ENCODE measurements around the gene ITIH4.

ITIH4 gene

DNA sequence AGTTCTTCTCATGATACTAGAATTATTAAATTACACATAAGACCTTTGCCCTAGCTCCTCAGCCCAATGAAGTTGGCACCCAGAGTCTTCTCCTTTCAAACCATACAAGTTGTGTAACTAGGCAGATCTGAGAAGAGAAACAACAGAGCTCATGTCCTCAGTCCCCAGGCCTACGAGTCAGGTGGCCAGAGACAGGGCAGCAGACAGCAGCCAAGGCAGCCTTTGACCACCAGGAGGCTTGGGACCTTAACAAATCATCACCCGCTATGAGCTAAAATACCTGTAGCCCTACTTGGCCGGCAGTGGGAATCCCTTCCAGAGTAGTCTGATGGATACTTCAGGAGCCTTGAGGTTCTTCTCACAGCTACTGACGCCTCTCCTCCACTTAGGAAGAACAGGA, 48.6 kb upstream of the ITIH4 start:
- Histone ChIP-seq H3K9me2 (replicated peaks; ENCODE audit: low read depth, low read length) (no peaks in the 10 kb centered on the region), H3K9me3 (ENCODE audit: insufficient read depth, low read depth, low read length) (no peaks in the 10 kb centered on the region), H3F3A (ENCODE audit: low read depth) (no peaks in the 10 kb centered on the region), H3K4me2 (ENCODE audit: low read depth, low read length, poor library complexity, severe bottlenecking) (no peak overlapping the region), H3K79me2 (ENCODE audit: insufficient read depth, low read length) (no peaks in the 10 kb centered on the region), H3K4me3 (ENCODE audit: low read length, poor library complexity, severe bottlenecking) (no peak overlapping the region), H3K36me3 (ENCODE audit: insufficient read depth, low read length) (peaks cover 5% of the 10 kb centered on the region; the same call in 1 of the 2 replicates), H3K4me1 (ENCODE audit: insufficient read depth, low read length, poor library complexity, severe bottlenecking) (peaks cover 3% of the 10 kb centered on the region), H3K9ac (ENCODE audit: low read depth, low read length, poor library complexity, severe bottlenecking) (no peak overlapping the region), H4K20me1 (ENCODE audit: insufficient read depth, low read length, poor library complexity, severe bottlenecking) (no peaks in the 10 kb centered on the region), H3K27me3 (ENCODE audit: insufficient read depth, low read length, poor library complexity, severe bottlenecking) (no peaks in the 10 kb centered on the region), H2AFZ (ENCODE audit: low read length) (no peak overlapping the region)
- TF ChIP-seq EZH2phosphoT487 (IDR thresholded peaks at IDR 0.05; ENCODE audit: borderline replicate concordance) = no peak
- TF ChIP-seq, protein P1, sequence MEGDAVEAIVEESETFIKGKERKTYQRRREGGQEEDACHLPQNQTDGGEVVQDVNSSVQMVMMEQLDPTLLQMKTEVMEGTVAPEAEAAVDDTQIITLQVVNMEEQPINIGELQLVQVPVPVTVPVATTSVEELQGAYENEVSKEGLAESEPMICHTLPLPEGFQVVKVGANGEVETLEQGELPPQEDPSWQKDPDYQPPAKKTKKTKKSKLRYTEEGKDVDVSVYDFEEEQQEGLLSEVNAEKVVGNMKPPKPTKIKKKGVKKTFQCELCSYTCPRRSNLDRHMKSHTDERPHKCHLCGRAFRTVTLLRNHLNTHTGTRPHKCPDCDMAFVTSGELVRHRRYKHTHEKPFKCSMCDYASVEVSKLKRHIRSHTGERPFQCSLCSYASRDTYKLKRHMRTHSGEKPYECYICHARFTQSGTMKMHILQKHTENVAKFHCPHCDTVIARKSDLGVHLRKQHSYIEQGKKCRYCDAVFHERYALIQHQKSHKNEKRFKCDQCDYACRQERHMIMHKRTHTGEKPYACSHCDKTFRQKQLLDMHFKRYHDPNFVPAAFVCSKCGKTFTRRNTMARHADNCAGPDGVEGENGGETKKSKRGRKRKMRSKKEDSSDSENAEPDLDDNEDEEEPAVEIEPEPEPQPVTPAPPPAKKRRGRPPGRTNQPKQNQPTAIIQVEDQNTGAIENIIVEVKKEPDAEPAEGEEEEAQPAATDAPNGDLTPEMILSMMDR (conservative IDR thresholded peaks at IDR 0.05; ENCODE audit: low read length) = peak; percentile 18; the same call in 1 of the 2 replicates

DNA sequence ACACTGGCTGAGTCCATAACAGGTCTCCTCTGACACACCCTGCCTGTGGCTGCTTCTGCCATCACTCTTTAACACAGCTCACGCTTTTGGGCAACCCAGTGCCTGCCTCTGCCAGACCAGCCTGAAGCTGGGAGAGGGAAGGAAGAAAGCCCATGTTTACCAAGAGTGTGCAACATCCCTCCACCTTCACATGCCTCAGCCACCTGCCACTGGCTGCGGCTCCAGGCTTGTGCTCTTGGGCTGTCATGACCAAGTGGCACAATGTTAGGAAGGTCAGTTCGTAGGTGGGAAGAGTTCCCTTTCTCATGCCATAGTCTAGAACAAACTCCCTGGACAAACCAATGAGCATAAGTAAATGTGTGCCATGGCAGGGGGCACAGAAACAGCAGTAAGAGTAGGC, 46.6 kb upstream of the ITIH4 start:
- H3K4me1 ChIP-seq (ENCODE audit: insufficient read depth, low read length, poor library complexity, severe bottlenecking) = peaks cover 6% of the 10 kb centered on the region
- no peak overlapping the region for H3K4me2 ChIP-seq (ENCODE audit: low read depth, low read length, poor library complexity, severe bottlenecking)
- H3K36me3 ChIP-seq (ENCODE audit: insufficient read depth, low read length) = peaks cover 5% of the 10 kb centered on the region; the same call in 1 of the 2 replicates
- H2AFZ ChIP-seq (ENCODE audit: low read length) = no peak overlapping the region
- H3K9ac ChIP-seq (ENCODE audit: low read depth, low read length, poor library complexity, severe bottlenecking) = no peak overlapping the region
- H3K9me3 ChIP-seq (ENCODE audit: insufficient read depth, low read depth, low read length) = no peaks in the 10 kb centered on the region
- no peaks in the 10 kb centered on the region for H3K79me2 ChIP-seq (ENCODE audit: insufficient read depth, low read length)
- no peaks in the 10 kb centered on the region for H3F3A ChIP-seq (ENCODE audit: low read depth)
- no peak for TF ChIP-seq EZH2phosphoT487 (IDR thresholded peaks at IDR 0.05; ENCODE audit: borderline replicate concordance)
- TF ChIP-seq, protein P1 (conservative IDR thresholded peaks at IDR 0.05; ENCODE audit: low read length) = no peak
- no peaks in the 10 kb centered on the region for H3K9me2 ChIP-seq (replicated peaks; ENCODE audit: low read depth, low read length)
- no peak overlapping the region for H3K4me3 ChIP-seq (ENCODE audit: low read length, poor library complexity, severe bottlenecking)
- H3K27me3 ChIP-seq (ENCODE audit: insufficient read depth, low read length, poor library complexity, severe bottlenecking) = no peaks in the 10 kb centered on the region
- no peaks in the 10 kb centered on the region for H4K20me1 ChIP-seq (ENCODE audit: insufficient read depth, low read length, poor library complexity, severe bottlenecking)

DNA sequence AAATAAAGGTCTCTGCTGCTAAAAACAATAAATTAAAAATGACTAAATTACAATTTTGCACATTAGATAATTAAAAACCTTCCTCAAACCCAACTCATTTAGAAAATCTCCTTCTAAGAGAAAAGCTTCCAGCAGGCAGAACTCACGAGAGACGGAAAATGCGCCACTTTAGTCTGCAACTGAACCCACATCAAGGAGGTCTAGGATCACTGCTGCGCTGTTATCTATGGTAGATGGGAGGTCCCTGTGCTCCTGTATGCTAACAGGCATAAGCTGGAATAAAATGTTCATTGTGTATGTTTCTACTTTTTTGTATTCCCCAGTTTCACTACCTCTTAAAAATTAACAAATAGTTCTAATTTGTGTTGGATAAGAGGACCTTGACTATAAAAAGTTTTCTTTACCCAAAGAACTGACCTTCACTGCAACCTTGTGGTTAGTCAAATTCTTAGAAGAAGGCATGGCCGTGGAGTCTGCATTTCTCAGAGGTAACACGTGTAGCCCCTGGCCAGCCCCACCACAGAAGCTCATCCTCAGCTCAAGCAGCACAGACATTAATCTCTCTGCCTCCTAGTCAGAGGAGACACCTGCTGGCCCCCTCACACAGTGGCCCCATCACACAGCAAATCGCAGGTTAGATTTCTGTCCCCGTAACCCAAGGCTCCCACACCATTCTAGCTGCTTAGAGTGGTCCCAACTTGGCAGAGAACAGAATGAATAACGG, 44.6 kb upstream of the ITIH4 start:
- Histone ChIP-seq H3K9ac (ENCODE audit: low read depth, low read length, poor library complexity, severe bottlenecking) (no peak overlapping the region), H3K79me2 (ENCODE audit: insufficient read depth, low read length) (no peaks in the 10 kb centered on the region), H4K20me1 (ENCODE audit: insufficient read depth, low read length, poor library complexity, severe bottlenecking) (no peaks in the 10 kb centered on the region), H3K4me2 (ENCODE audit: low read depth, low read length, poor library complexity, severe bottlenecking) (no peak overlapping the region), H3F3A (ENCODE audit: low read depth) (no peaks in the 10 kb centered on the region), H3K36me3 (ENCODE audit: insufficient read depth, low read length) (peaks cover 5% of the 10 kb centered on the region; the same call in 1 of the 2 replicates), H3K4me1 (ENCODE audit: insufficient read depth, low read length, poor library complexity, severe bottlenecking) (peaks cover 6% of the 10 kb centered on the region), H3K27me3 (ENCODE audit: insufficient read depth, low read length, poor library complexity, severe bottlenecking) (no peaks in the 10 kb centered on the region), H3K9me3 (ENCODE audit: insufficient read depth, low read depth, low read length) (no peaks in the 10 kb centered on the region), H3K9me2 (replicated peaks; ENCODE audit: low read depth, low read length) (no peaks in the 10 kb centered on the region), H2AFZ (ENCODE audit: low read length) (no peak overlapping the region), H3K4me3 (ENCODE audit: low read length, poor library complexity, severe bottlenecking) (no peak overlapping the region)
- TF ChIP-seq EZH2phosphoT487 (IDR thresholded peaks at IDR 0.05; ENCODE audit: borderline replicate concordance) = no peak
- TF ChIP-seq, protein P1 (conservative IDR thresholded peaks at IDR 0.05; ENCODE audit: low read length) = no peak
